DMS79 (cell line): ENCODE data around the gene HNF4A.
A peak's percentile ranks its signal among the peaks of the same experiment; 100 is the strongest.
"Not testable (repeated sequence)": the region's sequence is repeated elsewhere in the genome, so short reads cannot be mapped to it uniquely, and the experiment has no call there.

Experiments
- DNase-seq: peaks from one replicate; lab custom pipeline; 2025; lab: John Stamatoyannopoulos, UW

HNF4A gene

DNA sequence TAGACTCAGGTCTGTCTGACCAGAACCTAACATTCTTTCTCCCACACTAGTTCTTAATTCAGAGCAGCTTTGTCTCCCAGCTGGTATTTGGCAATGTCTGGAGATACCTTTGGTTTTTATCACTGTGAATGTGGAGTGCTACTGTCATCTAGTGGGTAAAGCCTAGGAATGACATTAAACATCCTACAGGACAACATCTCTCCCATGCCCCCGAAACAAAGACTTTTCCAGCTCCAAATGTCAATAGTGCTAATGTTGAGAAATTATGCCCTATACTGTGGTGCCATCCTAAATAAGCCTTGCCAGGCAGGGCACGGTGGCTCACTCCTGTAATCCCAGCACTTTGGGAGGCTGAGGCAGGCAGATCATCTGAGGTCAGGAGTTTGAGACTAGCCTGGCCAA is 116.0 kb downstream of the HNF4A start:
- DNase-seq, result no peak

DNA sequence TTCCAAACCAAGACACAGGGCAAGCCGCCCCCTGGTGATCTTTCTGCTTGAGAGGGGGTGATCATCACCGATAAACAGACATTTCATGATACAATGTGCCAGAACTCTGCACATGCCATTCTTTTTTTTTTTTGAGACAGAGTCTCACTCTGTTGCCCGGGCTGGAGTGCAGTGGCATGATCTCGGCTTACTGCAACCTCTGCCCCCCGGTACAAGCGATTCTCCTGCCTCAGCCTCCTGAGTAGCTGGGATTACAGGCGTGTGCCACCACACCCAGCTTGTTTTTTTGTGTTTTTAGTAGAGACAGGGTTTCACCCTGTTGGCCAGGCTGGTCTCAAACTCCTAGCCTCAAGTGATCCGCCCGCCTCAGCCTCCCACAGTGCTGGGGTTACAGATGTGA is 116.8 kb downstream of the HNF4A start:
- not testable (repeated sequence) for DNase-seq

DNA sequence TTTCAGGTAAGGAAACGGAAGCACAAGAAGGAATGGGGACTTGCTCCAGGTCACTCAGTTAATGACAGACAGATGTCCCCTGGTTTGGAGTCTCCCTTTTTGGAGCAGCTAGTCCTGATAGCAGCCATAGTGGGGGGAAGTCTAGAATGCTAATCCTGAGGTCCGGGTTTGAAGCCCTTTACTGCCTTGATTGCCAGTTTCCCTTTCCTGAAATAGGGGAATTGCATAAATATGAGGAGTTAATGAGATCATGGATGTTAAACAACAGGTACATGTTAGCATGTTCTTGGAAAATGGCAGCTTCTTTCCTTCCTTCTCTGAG is 119.8 kb downstream of the HNF4A start:
- DNase-seq, result no peak

DNA sequence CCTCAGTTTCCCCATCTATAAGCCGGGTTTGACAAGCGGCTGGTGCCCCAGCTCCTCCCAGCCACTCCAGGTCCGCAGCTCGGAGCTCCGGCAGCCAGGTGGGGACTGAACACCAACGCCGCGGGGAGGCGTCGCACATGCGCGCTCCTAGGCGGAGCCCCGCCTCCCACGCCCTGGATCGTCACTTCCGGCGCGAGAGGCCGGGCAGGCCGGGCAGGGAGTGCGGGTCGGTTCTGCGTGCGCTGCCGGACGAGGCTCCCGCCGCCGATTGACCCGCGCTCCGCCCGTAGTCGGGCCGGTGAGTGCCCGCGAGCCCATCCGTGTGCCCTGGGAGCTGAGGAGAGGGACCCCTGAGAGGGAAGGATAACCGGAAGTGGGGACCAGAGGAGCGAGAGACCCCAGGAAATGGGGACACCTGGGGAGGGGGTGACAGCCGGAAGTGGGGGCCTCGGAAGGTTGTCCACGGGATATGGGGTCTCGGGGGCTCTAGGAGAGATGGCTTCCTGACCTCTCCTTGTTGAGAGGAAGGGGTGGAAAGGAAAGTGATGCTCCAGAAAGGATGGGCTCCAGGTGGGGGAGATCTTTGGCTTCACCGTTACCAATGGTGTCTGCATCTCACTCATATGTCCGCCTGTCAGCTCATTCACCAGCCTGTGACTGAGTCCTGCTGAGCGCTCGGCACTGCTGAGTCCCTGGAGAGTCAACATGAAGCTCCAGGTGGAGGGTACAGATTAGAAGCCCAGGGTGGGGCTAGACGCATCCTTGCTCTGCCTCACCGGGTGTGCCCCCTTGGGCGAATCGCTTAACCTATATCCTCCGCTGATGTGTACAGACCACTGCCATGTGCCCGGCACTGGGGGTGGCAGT is 120.4 kb downstream of the HNF4A start, which contains the start of gene TTPAL:
TSS of gene TTPAL (plus strand) at position 181 of the 867 bp plus-strand sequence. CDS start 4,126 bp downstream, outside the sequence.
- DNase-seq, result peak; percentile 23

DNA sequence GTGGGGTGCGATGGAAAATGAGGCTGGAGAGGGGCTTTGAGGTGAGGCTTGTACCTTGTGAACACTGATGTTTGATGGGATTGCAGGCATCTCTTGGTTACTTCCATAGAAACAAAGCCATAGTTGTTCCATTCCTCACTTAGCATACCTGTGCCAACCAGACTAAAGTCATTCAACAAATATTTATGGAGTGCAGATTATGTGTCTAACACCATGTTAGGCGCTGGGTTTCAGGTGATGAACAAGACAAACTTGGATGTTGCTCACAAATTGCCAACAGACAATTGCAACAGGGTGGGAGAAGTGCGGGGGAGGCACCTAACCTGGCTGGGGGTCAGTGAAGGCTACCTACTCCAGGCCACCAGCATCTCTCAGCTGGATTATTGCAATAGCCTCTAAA is 121.7 kb downstream of the HNF4A start:
- no peak for DNase-seq

DNA sequence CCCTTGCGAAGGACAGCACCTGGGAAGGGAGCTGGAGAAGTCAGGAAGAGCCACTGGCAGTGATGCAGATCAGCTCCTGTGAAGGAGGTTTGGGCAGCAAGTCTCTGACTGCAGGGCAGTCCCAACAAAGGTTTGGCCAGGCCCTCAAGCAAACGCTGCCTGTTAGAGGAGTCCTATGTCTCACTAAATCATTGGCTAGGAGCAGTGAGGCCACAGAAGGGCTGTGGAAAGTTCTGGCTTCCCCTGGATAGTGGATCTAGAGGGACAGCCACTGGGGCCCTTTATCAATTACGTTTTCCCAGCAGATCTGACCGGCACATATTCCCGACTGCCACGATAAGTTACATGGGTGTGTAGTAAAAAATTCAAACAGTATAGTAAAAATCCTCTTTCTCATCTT is 122.7 kb downstream of the HNF4A start:
- no peak for DNase-seq

DNA sequence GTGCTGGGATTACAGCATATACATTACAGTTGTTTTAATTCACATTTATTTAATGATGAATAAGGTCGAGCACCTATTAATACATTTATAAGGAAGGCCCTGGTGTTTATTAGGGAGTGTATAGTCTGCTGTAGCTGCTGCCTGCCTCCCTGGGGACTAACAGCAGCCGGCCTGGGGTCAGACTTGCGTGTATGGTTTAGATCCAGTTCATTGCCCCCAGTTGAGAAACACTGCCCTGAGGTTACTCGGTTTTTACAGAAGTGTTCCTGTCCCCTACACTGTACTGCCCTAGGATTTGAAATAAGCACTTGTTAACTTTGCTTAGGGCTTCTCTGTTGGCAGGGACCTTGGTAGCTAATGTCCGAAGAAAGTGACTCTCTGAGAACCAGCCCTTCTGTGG is 124.1 kb downstream of the HNF4A start:
- no peak for DNase-seq

DNA sequence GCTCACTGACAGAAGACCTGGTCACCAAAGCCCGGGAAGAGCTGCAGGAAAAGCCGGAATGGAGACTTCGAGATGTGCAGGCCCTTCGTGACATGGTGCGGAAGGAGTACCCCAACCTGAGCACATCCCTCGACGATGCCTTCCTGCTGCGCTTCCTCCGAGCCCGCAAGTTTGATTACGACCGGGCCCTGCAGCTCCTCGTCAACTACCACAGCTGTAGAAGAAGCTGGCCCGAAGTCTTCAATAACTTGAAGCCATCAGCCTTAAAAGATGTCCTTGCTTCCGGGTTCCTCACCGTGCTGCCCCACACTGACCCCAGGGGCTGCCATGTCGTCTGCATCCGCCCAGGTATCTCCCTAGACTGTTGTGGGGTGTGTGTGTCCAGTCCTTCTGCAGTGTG is 124.6 kb downstream of the HNF4A start:
- DNase-seq, result no peak

DNA sequence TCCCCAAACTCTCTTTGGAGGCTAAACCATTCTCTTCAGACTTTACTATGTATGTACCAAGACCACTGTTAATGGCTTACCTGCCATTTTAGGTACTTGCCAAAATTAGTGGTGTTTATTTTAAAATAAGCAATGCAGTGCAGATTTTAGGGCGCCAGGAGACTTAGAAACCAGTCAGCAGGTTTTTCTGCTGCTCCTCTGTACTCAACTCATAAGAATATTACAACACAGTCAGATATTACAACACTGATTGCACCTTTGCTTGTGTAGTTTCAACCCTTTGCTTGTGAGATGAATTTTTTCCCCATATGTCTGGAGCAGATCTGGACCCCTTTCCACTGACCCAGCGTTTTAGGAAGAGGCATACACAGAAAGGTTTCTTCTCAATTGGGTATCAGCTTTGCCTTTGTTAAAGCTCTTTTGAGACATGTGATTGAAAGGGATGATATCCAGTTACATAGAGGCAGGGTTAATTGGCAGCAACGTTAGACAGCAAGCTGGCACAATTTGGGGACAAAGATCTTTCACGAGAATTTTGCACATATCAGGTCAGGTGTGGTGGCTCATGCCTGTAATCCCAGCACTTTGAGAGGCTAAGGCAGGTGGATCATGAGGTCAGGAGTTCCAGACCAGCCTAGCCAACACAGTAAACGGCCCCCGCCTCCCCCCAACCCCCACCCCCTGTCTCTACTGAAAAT is 126.4 kb downstream of the HNF4A start:
- no peak for DNase-seq

DNA sequence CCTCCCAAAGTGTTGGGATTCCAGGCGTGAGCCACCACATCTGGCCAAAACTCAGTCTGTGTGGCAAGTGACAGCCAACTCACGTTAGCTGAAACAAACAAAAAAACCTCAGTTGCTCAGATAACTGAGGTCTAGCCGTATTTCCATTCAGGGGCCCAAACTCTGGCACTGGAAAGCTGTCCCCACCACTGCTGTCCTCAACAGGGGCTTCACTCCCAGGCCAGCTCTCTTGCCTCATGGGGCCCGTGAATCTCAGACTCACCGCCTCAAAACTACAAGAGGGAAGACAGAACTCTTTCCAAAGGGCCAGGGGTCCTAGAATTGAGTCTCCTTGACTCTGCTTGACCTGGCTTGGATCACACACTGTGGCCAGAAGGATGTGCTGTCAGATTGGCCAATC is 127.6 kb downstream of the HNF4A start:
- no peak for DNase-seq
